HG03039 (cell line): ENCODE results near the gene CDIPT.

Experiments used
- ATAC-seq: cut with Tn5 transposase; IDR thresholded peaks from one replicate; pipeline ENCODE4 v1.9.1; 2021; ENCODE audit warnings: mild to moderate bottlenecking, moderate library complexity; ENCODE audit not compliant: unreplicated experiment

Gene CDIPT

DNA sequence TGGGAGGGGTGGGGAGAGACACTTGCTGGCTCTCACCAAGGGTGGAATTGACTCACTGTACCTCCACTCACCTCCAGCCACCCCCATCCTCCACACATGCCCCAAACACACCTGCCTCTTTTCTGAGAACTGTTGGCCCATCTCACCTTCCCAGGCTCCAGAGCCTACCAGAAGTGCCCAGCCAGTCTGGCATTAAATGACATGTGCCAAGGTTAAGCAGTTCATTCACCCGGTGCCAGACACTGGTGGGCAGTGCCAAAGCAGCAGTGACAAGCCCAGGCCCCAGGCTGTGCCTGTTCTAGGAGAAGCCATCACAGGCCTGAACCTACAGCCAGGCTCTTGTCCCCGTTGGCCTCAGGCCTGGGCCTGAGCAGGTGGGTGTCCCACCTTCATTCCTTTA is 31.5 kb downstream of the CDIPT start:
- no peak for ATAC-seq

DNA sequence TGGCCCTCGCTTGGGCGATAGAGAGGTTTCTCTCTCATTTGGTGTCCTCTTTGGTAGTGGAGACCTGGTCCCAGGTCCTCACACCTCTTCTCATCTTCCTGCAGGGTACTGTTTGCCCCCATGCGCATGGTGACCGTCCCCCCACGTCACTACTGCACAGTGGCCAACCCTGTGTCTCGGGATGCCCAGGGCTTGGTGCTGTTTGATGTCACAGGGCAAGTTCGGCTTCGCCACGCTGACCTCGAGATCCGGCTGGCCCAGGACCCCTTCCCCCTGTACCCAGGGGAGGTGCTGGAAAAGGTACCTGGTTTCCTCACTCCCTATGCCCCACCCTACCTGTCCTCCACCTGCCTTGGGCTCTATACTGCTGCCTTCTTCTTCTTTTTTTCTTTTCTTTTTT is 32.3 kb downstream of the CDIPT start:
- ATAC-seq, result no peak

GRCh38 chr16:29826342-29826695 is 36.7 kb downstream of the CDIPT start:
- ATAC-seq, result no peak

- no peak for ATAC-seq
These were observed 37.6 kb downstream of the CDIPT start for GRCh38 chr16:29825145-29826044.

GRCh38 chr16:29824589-29825144 is 38.4 kb downstream of the CDIPT start:
- ATAC-seq, result no peak

DNA sequence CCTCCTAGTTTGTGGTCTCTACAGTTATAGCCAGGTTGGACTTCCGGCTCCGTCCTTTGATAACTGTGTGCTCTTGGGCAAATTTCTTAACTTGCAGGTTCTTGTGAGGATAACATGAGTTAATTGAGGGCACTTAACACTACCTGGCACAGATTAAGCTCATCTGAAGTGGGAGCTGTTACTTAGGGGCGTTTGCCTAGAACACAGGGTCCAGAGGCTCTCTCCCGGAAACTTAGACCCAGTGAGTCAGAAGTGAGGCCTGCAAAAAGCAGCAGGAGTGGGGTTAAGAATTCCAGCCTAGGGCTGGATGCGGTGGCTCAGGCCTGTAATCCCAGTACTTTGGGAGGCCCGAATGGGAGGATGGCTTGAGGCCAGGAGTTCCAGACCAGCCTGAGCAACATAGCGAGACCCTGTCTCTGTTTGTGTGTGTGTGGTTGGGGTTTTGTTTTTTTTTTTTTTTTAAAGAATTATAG is 41.3 kb downstream of the CDIPT start:
- no peak for ATAC-seq

DNA sequence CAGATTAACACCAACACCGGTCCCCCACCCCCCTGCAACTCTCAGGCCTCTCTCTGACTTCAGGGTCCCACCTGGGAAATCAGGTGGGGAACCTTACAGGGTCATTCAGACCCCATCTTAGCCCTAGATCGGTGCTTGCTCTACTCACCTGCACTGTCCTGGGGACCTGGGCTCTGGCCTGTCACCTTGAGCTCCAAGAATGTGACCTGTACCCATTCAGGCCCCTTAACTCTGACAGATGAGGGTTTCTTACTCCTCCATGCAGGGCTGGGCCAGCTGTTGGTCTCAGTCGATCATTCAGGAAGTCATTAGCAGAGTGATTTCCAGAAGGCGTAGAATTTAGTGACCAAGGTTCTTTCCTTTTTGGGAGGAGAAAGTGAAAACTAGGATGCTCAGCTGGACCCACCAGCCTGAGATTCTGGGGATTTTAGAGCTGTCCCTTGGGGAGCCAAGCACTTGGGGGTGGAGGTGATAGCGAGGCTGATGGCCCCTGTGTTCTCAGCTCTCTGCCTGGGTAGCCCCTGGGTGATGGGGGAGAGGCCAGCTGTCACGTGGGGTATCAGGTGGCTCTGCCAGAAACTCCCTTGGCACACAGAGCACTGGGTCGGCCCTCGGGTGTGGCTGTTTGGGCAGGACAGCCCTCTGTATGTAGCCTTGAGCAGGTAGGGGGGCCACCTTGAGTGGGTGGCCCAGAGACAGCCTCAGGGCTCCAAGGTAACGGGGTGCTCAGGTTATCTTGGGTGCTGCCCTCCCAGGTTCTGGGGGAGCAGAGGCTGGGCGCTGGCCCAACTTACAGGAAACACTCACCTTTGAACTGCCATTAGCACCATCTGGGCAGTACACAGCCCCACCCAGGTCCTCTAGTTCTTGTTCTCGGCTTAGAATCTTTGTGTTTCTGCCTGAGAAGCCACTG is 42.0 kb downstream of the CDIPT start:
- ATAC-seq, result no peak

DNA sequence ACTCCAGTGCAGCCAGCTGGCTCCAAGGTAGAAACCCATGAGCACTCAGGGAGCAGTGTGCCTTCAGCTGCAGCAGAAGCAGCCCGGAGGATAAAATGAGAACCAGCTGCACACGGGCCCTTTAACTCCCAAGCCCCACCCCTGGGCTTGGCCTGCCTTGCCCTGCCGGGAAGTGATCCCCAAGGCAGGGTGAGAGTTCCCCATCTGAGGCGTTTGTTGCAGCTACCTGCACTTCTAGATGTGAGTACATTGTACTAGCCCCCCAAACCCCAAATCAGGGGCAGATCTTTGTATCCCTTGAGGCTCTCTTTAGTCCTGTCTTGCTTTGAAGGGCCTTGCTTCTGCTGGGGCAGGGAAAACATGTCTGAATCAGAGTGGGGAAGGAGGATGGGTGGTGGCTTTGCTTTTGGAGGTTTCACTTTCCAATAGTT is 42.7 kb downstream of the CDIPT start, which contains the start of gene MVP:
TSS of gene MVP (plus strand) at position 192 of the 431 bp plus-strand sequence. CDS start 10,088 bp downstream, outside the sequence.
- ATAC-seq, result no peak

- no peak for ATAC-seq
These were observed 43.5 kb downstream of the CDIPT start for GRCh38 chr16:29819506-29819905.

DNA sequence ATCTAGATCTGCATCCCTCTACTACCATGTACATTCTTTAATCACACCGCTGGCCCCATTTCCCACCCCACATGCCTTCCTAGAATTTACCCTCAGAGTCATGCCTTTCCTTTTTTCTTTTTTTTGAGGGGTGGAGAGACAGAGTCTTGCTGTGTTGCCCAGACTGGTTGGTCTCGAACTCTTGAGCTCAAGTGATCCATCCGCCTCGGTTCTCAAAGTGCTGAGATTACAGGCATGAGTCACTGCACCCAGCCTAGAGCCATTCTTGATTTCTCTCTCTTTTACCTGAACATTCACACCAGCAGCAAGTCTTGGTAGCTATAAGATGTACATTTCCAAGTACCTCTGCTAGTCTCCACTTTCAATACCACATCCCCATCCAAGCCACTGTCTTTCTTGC is 44.9 kb downstream of the CDIPT start:
- ATAC-seq, result no peak

GRCh38 chr16:29816694-29817441 is 46.2 kb downstream of the CDIPT start:
- ATAC-seq, result peak; percentile 15

GRCh38 chr16:29815793-29816693 is 47.0 kb downstream of the CDIPT start, which contains the start of gene PAGR1:
PAGR1 (plus strand) TSS chr16:29816152; CDS start chr16:29816526, 374 bp downstream.
- ATAC-seq, result peak; percentile 45

GRCh38 chr16:29815032-29815721 is 47.8 kb downstream of the CDIPT start:
- ATAC-seq, result no peak

DNA sequence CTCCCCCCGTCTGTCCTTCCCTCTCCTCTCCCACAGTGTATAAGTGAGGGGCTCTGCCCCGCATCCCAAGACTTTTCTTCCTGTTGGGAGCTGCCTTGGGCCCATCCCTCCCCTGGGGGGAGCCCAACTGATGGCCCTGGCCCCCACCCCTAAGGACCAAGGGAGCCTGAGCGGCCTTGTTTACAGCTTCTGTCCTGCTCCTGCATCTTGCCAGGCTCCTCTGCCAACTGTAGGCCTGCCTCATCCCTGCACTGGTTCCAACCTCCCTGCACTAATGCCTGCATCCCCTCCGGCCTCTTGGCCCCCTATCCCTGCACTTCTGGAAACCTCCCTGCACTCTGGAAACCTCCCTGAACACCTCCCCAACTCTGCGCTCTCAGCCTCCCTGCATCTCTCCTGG is 48.4 kb downstream of the CDIPT start:
- ATAC-seq, result no peak

DNA sequence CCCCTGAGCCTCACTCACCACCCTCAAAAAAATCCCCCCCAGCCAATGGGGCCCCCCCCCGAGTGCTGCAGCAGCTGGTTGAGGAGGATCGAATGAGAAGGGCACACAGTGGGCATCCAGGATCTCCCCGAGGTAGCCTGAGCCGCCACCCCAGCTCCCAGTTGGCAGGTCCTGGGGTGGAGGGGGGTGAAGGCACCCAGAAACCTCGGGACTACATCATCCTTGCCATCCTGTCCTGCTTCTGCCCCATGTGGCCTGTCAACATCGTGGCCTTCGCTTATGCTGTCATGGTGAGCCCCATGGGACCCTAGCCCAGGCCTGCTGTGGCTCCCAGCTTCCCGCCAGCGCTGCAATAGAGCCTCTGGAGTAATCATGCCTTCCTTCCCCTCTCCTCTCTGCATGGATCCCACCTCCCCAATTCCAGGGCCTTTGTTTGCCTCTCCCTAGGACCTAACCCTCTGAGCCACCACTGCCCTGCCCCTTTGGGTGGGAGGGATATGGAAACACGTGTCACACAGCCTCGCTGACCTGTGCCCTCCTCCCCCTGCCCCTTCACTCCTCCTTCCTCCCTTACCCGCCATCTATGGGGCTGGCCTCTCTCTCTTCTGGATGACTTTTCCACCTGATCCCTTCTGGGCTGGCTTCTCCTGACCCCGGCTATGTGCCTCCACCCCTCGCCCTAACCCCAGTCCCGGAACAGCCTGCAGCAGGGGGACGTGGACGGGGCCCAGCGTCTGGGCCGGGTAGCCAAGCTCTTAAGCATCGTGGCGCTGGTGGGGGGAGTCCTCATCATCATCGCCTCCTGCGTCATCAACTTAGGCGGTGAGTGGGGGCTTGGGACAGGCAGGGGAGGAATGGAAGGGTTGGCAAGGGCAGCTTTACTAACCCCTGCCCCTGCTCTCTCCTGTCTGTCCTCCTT is 49.1 kb downstream of the CDIPT start:
- ATAC-seq, result no peak

GRCh38 chr16:29812754-29813643 is 50.0 kb downstream of the CDIPT start:
- ATAC-seq, result no peak
